Caco-2 (cell line): Measurements from ENCODE around the gene MYO1E. TPM values are rescaled to one million over a fixed set of nuclear protein-coding genes. Genes with fewer than 3 reads are reported as not detected.

Source experiments
- BruUV-seq: library from RNA; stranded (reverse); fragments of 400-500 nt; replicated peaks from 2 replicates; lab custom pipeline; 2021; lab: Mats Ljungman, UMichigan
- CTCF ChIA-PET: fragments of 300-600 bp; sonication (Branson Sonifier 250); formaldehyde crosslinking; loops from one replicate; lab custom pipeline; 2022; ENCODE audit warnings: antibody characterized with exemption; lab: Charles Lee
- POLR2A ChIA-PET: fragments of 300-600 bp; sonication (Branson Sonifier 250); formaldehyde crosslinking; loops from one replicate; lab custom pipeline; 2022; ENCODE audit warnings: antibody characterized with exemption; lab: Charles Lee
- DNase-seq, 2 experiments: peaks; one replicate each; pipeline versions ENCODE4 v3.0.0 to v3.0.0-alpha.2; 2020 to 2022
- H3K27me3 ChIP-seq: replicated peaks from 2 replicates; pipeline ENCODE4 v1.6.0; 2011; ENCODE audit warnings: low read length; ENCODE audit not compliant: control insufficient read depth, insufficient read depth
- H3K36me3 ChIP-seq: 2 replicates; pipeline ENCODE4 v1.5.1; 2011; ENCODE audit warnings: low read length; ENCODE audit not compliant: control insufficient read depth, insufficient read depth
- H3K4me1 ChIP-seq: fragments of 250-450 bp; sonication (Bioruptor Pico); 2 replicates; pipeline ENCODE4 v1.5.1; 2020; ENCODE audit warnings: mild to moderate bottlenecking
- H3K4me3 ChIP-seq: 2 replicates; pipeline ENCODE4 v1.5.1; 2011; ENCODE audit warnings: low read depth, mild to moderate bottlenecking, control low read depth, low read length
- H3K9me3 ChIP-seq: fragments of 250-450 bp; sonication (Bioruptor Pico); 2 replicates; pipeline ENCODE4 v1.5.1; 2020; ENCODE audit warnings: mild to moderate bottlenecking, moderate library complexity
- H3K27ac Mint-ChIP-seq: one replicate; pipeline ENCODE4 v1.8.0; 2022; ENCODE audit warnings: mixed read lengths; ENCODE audit not compliant: unreplicated experiment
- H3K27me3 Mint-ChIP-seq: one replicate; pipeline ENCODE4 v1.8.0; 2022; ENCODE audit warnings: mixed read lengths; ENCODE audit not compliant: insufficient read depth, unreplicated experiment
- H3K36me3 Mint-ChIP-seq: one replicate; pipeline ENCODE4 v1.8.0; 2022; ENCODE audit warnings: mild to moderate bottlenecking, mixed read lengths; ENCODE audit not compliant: insufficient read depth, unreplicated experiment
- H3K4me1 Mint-ChIP-seq: one replicate; pipeline ENCODE4 v1.8.0; 2022; ENCODE audit warnings: low read depth, mixed read lengths; ENCODE audit not compliant: unreplicated experiment
- H3K4me3 Mint-ChIP-seq: one replicate; pipeline ENCODE4 v1.8.0; 2022; ENCODE audit warnings: mild to moderate bottlenecking, moderate library complexity, mixed read lengths; ENCODE audit not compliant: unreplicated experiment
- H3K9me3 Mint-ChIP-seq: one replicate; pipeline ENCODE4 v1.8.0; 2022; ENCODE audit warnings: mixed read lengths; ENCODE audit not compliant: unreplicated experiment
- CTCF ChIP-seq, 2 experiments: fragments of 200-600 bp in 1 of 2; IDR thresholded peaks; 1 replicate in 1 of 2; 2 replicates in 1 of 2; pipeline versions ENCODE4 v1.5.1 to v1.8.0; 2011 to 2022; ENCODE audit warnings: antibody characterized with exemption in 1 of 2, control low read depth in 1 of 2, inconsistent platforms in 1 of 2, low read depth in 1 of 2, low read length in 1 of 2, mild to moderate bottlenecking in 1 of 2, moderate library complexity in 1 of 2; ENCODE audit not compliant: insufficient read depth in 1 of 2, severe bottlenecking in 1 of 2, unreplicated experiment in 1 of 2
- intact Hi-C: fragments of 100-400 bp; cut with micrococcal nuclease; formaldehyde crosslinking; loops from one replicate; pipeline ENCODE4 v1.10.0; 2022; ENCODE audit not compliant: unreplicated experiment
- total RNA-seq: library from RNA; stranded (reverse); gene quantifications from 2 replicates; pipeline ENCODE4 v1.2.3, GENCODE V29; 2022

MYO1E gene
- total RNA-seq, 1 experiment from 2014 or later, result 187 TPM

DNA sequence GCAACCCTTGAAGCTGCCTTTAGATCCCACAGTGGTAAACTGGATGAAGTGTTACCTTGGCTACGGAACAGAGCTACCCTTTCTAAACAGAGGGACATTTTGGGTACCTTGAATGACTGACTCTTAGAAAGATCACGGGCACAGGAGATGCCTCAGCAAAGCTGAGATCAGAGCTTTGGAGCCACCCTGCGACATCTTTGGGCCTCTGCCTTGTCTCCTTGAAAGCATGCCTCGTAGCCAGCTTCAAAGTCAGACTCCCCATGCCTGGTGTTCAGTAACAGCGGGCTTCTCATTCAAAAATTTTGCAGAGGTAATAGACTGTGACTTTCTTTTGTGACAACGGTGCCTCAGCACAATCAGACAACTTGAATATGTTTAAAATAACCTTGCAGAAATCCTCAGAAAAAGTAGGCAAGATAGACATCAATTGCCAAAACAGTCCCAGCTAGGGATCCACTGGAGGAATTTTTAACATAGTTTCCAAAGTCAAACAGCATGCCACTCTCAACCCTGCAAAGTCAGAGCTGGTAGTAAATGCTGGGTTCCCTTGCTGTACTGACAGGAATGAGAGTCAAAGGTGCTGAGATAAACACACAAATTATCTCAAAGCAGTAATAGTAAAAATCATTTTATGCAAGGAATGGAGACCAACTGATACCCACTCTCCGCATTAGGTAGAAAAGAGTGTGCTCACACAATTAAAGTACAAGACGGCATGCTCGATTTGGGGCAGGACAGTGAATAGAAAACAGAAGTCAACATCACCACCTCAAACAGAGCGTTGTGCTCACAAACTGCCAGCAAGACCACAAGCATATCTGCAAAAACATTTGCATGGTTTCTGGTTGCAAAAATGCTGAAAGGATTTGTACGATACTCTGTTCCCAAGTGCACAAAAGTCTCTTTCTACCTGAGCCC, 82.1 kb downstream of the MYO1E start:
- peaks cover 12% of the 10 kb centered on the region for H3K4me1 Mint-ChIP-seq

DNA sequence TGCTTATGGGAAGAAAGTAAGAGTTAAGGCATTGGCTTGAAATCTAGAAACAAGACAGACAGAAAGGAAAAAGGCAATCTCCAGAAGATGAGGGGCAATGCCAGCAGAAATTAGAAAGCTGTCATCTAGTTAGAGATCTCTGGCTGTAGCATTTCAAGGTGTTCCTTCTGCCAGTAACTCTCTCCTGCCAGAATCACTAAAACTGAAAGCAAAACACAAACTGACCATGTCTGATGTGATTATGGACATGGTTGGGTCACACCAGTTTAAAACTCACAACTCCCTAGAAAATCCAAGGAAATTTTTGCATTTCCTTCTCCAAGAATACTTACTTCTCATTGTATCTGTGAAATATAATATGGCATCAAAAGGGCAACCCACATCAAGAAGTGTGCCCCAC, 83.1 kb downstream of the MYO1E start:
- Mint-ChIP-seq H3K36me3 (peaks cover 20% of the 10 kb centered on the region), H3K27ac (no peak overlapping the region), H3K27me3 (no peaks in the 10 kb centered on the region), H3K4me1 (peaks cover 9% of the 10 kb centered on the region), H3K9me3 (no peaks in the 10 kb centered on the region), H3K4me3 (no peak overlapping the region)
- no peaks in the 10 kb centered on the region for H3K27me3 ChIP-seq
- TF ChIP-seq CTCF (IDR thresholded peaks at IDR 0.05; ENCODE audit: insufficient read depth in 1 of 2, low read depth in 1 of 2, low read length in 1 of 2, severe bottlenecking in 1 of 2, unreplicated experiment in 1 of 2), result no peak
- ChIA-PET CTCF (interaction anchor here (0.6 to 1.2 kb wide), 2 partner anchors 33 to 42 kb away, joined by 3 to 9 read pairs; no protein-coding TSS in a partner anchor), POLR2A (no interaction called here)
- no peaks in the 10 kb centered on the region for H3K36me3 ChIP-seq
- intact Hi-C loops, result no loop called here
- no peak overlapping the region for H3K4me3 ChIP-seq
- H3K4me1 ChIP-seq, result peaks cover 10% of the 10 kb centered on the region
- DNase-seq, result no peak
- BruUV-seq, result no TSS peak
- no peaks in the 10 kb centered on the region for H3K9me3 ChIP-seq

More for the DNA sequence above, 82.1 kb downstream of the MYO1E start:
- H3K27me3 ChIP-seq, result no peaks in the 10 kb centered on the region
- intact Hi-C loops, result no loop called here
- H3K36me3 Mint-ChIP-seq, result peaks cover 20% of the 10 kb centered on the region
- ChIA-PET POLR2A (no interaction called here), CTCF (interaction anchor here (0.5 kb wide), 1 partner anchor 230 kb away, joined by 3 read pairs; no protein-coding TSS in a partner anchor)
- TF ChIP-seq CTCF (IDR thresholded peaks at IDR 0.05; ENCODE audit: insufficient read depth in 1 of 2, low read depth in 1 of 2, low read length in 1 of 2, severe bottlenecking in 1 of 2, unreplicated experiment in 1 of 2), result no peak
- no peak overlapping the region for H3K4me3 ChIP-seq
- H3K9me3 Mint-ChIP-seq, result no peaks in the 10 kb centered on the region
- BruUV-seq, result no TSS peak
- no peak overlapping the region for H3K4me3 Mint-ChIP-seq
- DNase-seq, result no peak
- H3K27ac Mint-ChIP-seq, result no peak overlapping the region
- no peaks in the 10 kb centered on the region for H3K9me3 ChIP-seq
- no peaks in the 10 kb centered on the region for H3K27me3 Mint-ChIP-seq
- H3K36me3 ChIP-seq, result no peaks in the 10 kb centered on the region
- H3K4me1 ChIP-seq, result peaks cover 20% of the 10 kb centered on the region

DNA sequence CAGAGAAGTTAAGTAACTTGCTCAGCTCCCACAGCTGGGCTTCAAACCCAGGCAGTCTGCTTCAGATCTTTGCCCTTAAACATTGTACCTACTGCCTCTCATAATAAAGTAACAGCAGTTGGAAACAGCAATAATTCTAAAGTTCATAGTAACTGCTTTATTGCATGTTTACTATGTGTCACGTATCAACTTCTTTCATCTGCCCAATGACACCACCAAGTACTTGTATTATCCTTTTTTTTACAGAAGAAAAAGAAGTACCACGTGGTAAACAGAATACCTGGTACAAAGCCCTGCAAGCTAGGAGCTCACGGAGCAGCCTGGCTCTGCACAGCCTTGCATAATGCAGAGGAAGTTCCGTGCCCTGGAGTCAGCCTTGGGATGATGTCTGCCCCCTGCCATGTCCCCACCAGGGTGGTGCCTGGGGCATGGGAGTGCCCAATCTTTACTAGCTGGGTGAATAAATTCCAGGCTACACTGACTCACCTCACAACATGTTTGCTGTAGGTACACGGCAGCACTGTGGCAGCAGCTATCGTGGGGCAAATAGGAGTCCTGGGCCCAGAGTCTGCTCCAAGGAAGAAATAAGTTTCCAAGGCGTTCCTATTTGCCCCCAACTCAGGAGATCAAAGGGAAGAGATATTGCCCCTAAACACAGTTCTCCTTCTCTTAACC, 88.8 kb downstream of the MYO1E start:
- H3K27ac Mint-ChIP-seq, result peak overlapping the region; percentile 88
- no peaks in the 10 kb centered on the region for H3K27me3 ChIP-seq
- POLR2A ChIA-PET, result interaction anchor here (1.2 kb wide), 1 partner anchor 89 kb away, joined by 3 read pairs; the partner anchor contains the start of gene MYO1E
- no TSS peak for BruUV-seq
- intact Hi-C loops, result no loop called here
- no peaks in the 10 kb centered on the region for H3K27me3 Mint-ChIP-seq
- DNase-seq, result peak; percentile 28 to 56
- TF ChIP-seq CTCF (IDR thresholded peaks at IDR 0.05; ENCODE audit: insufficient read depth in 1 of 2, low read depth in 1 of 2, low read length in 1 of 2, severe bottlenecking in 1 of 2, unreplicated experiment in 1 of 2), result no peak
- H3K9me3 ChIP-seq, result peaks cover 3% of the 10 kb centered on the region; the same call in 1 of the 2 replicates
- peaks cover 17% of the 10 kb centered on the region for H3K4me1 Mint-ChIP-seq
- no peak overlapping the region for H3K4me3 ChIP-seq
- H3K4me3 Mint-ChIP-seq, result no peak overlapping the region
- no peaks in the 10 kb centered on the region for H3K36me3 ChIP-seq
- H3K4me1 ChIP-seq, result peaks cover 11% of the 10 kb centered on the region; the same call in 1 of the 2 replicates
- CTCF ChIA-PET, result no interaction called here
- H3K9me3 Mint-ChIP-seq, result no peaks in the 10 kb centered on the region
- H3K36me3 Mint-ChIP-seq, result peaks cover 32% of the 10 kb centered on the region
